Tibial nerve (tissue), 3 donors: ENCODE results near the gene PREB.

Experiments used
- CTCF ChIP-seq, 5 experiments: fragments of 200-600 bp in 3 of 5; fragments of 450-650 bp in 2 of 5; sonication (generic) in 3 of 5; IDR thresholded peaks; one replicate each; pipeline ENCODE4 v1.5.1; 2016 to 2019; ENCODE audit warnings: antibody characterized with exemption in 5 of 5, mild to moderate bottlenecking in 3 of 5, moderate library complexity in 2 of 5
- POLR2A ChIP-seq, 2 donors: fragments of 450-650 bp; IDR thresholded peaks; one replicate each; pipeline ENCODE4 v1.6.1; 2017; ENCODE audit warnings: antibody characterized with exemption in 2 of 2, mild to moderate bottlenecking in 2 of 2, moderate library complexity in 2 of 2

GRCh38 chr2:27087823-27088410 is 46.5 kb downstream of the PREB start:
- no peak for TF ChIP-seq CTCF (IDR thresholded peaks at IDR 0.05)
- TF ChIP-seq POLR2A (IDR thresholded peaks at IDR 0.05), result no peak
